Measurements from ENCODE around the gene ETV1.

GRCh38 chr7:13933536-13933935, 55.9 kb downstream of the ETV1 start:
- no peak for TF ChIP-seq ZNF12 (CRISPR knock-in tag; IDR thresholded peaks at IDR 0.05)
- TF ChIP-seq NR2C2 (CRISPR knock-in tag; IDR thresholded peaks at IDR 0.05): no peak
- no peak for TF ChIP-seq NR2C2 (tag; IDR thresholded peaks at IDR 0.05)
- no peak for TF ChIP-seq ZNF561 (CRISPR knock-in tag; conservative IDR thresholded peaks at IDR 0.05)
- TF ChIP-seq CTCF (IDR thresholded peaks at IDR 0.05 in 2 of 3, conservative IDR thresholded peaks at IDR 0.05 in 1 of 3; ENCODE audit: insufficient read depth in 2 of 3, low read depth in 1 of 3, low read length in 3 of 3): no peak
- no peak for TF ChIP-seq TRIM28 (IDR thresholded peaks at IDR 0.05)
- TF ChIP-seq KDM5B (IDR thresholded peaks at IDR 0.05; ENCODE audit: insufficient replicate concordance, low read depth, low read length): no peak
- no peak for TF ChIP-seq EWSR1 (IDR thresholded peaks at IDR 0.05; ENCODE audit: borderline replicate concordance, low read depth, partially characterized antibody)
- TF ChIP-seq EZH2 (IDR thresholded peaks at IDR 0.05; ENCODE audit: borderline replicate concordance, low read depth, low read length): no peak
